HepG2 (cell line): ENCODE data around the gene ABCC1. TPM values are rescaled to one million over a fixed set of nuclear protein-coding genes. Genes with fewer than 3 reads are reported as not detected.
A peak's percentile ranks its signal among the peaks of the same experiment; 100 is the strongest.

Experiments used
- AHDC1 ChIP-seq: sonication (generic); formaldehyde crosslinking; IDR thresholded peaks from 2 replicates; pipeline ENCODE4 v1.5.1; 2020; ENCODE audit warnings: mild to moderate bottlenecking, missing genetic modification reagents, borderline replicate concordance
- CENPT ChIP-seq: sonication (generic); formaldehyde crosslinking; IDR thresholded peaks from 2 replicates; pipeline ENCODE4 v1.8.0; 2022; ENCODE audit warnings: low read depth, mild to moderate bottlenecking, moderate library complexity, missing genetic modification reagents
- KDM2A ChIP-seq: sonication (generic); formaldehyde crosslinking; IDR thresholded peaks from 2 replicates; pipeline ENCODE4 v1.4.0; 2020; ENCODE audit warnings: low read depth, missing genetic modification reagents, borderline replicate concordance
- LBX2 ChIP-seq: sonication (generic); formaldehyde crosslinking; IDR thresholded peaks from 2 replicates; pipeline ENCODE4 v1.5.0; 2020; ENCODE audit warnings: missing genetic modification reagents, mild to moderate bottlenecking, borderline replicate concordance
- NRL ChIP-seq: sonication (generic); formaldehyde crosslinking; IDR thresholded peaks from 2 replicates; pipeline ENCODE4 v1.5.0; 2020; ENCODE audit warnings: missing genetic modification reagents, mild to moderate bottlenecking, moderate library complexity, borderline replicate concordance
- PHF20 ChIP-seq: sonication (generic); formaldehyde crosslinking; IDR thresholded peaks from 2 replicates; pipeline ENCODE4 v1.5.0; 2020; ENCODE audit warnings: mild to moderate bottlenecking, missing genetic modification reagents
- TBP ChIP-seq: sonication (generic); formaldehyde crosslinking; IDR thresholded peaks from 2 replicates; pipeline ENCODE4 v1.5.0; 2020; ENCODE audit warnings: missing genetic modification reagents
- ZMAT5 ChIP-seq: sonication (generic); formaldehyde crosslinking; IDR thresholded peaks from 2 replicates; pipeline ENCODE4 v1.5.0; 2020; ENCODE audit warnings: mild to moderate bottlenecking, low read depth, missing genetic modification reagents, borderline replicate concordance
- ZNF207 ChIP-seq: fragments of 450-650 bp; IDR thresholded peaks from 2 replicates; pipeline ENCODE4 v1.6.1; 2016; ENCODE audit warnings: antibody characterized with exemption, borderline replicate concordance
- ZNF274 ChIP-seq: sonication (generic); formaldehyde crosslinking; IDR thresholded peaks from 2 replicates; pipeline ENCODE4 v1.5.1; 2020; ENCODE audit warnings: mild to moderate bottlenecking, missing genetic modification reagents
- ZNF30 ChIP-seq: sonication (generic); formaldehyde crosslinking; IDR thresholded peaks from 2 replicates; pipeline ENCODE4 v1.5.0; 2020; ENCODE audit warnings: mild to moderate bottlenecking, missing genetic modification reagents
- ZNF354B ChIP-seq: sonication (generic); formaldehyde crosslinking; IDR thresholded peaks from 2 replicates; pipeline ENCODE4 v1.8.0; 2022; ENCODE audit warnings: mild to moderate bottlenecking, missing genetic modification reagents
- ZNF382 ChIP-seq: sonication (generic); formaldehyde crosslinking; IDR thresholded peaks from 2 replicates; pipeline ENCODE4 v1.5.0; 2020; ENCODE audit warnings: missing genetic modification reagents, mild to moderate bottlenecking, borderline replicate concordance
- ZNF432 ChIP-seq: sonication (generic); formaldehyde crosslinking; IDR thresholded peaks from 2 replicates; pipeline ENCODE4 v1.5.0; 2020; ENCODE audit warnings: missing genetic modification reagents, mild to moderate bottlenecking, borderline replicate concordance
- ZNF564 ChIP-seq: sonication (generic); formaldehyde crosslinking; IDR thresholded peaks from 2 replicates; pipeline ENCODE4 v1.8.1; 2023; ENCODE audit warnings: mild to moderate bottlenecking, missing genetic modification reagents
- polyA plus RNA-seq, 8 experiments: library from polyadenylated mRNA; depleted of rRNA in 3 of 8; stranded (reverse) in 7 of 8; unstranded in 1 of 8; fragments of >200 nt; fragmentation: Illumina TruSeq in 4 of 8; extraction: Trizol in 4 of 8; gene quantifications; 2 replicates each; pipeline versions ENCODE4 v1.2.1 to v1.2.3, GENCODE V29; 2011 to 2016; ENCODE audit warnings: low read depth in 4 of 8, missing spikeins in 1 of 8, mixed read lengths in 1 of 8; ENCODE audit not compliant: insufficient read depth in 1 of 8
- total RNA-seq, 5 experiments: library from RNA; depleted of rRNA; stranded (reverse); fragments of >200 nt; fragmentation: Illumina TruSeq; extraction: Trizol; gene quantifications; 2 replicates each; pipeline ENCODE4 v1.2.3, GENCODE V29; 2016; ENCODE audit warnings: low read depth in 1 of 5
- TF ChIP-seq, protein P1 (sequence below): sonication (generic); IDR thresholded peaks from 2 replicates; pipeline ENCODE4 v1.6.1; 2016; ENCODE audit warnings: low read depth, borderline replicate concordance
- TF ChIP-seq, protein P2 (sequence below): sonication (generic); formaldehyde crosslinking; IDR thresholded peaks from 2 replicates; pipeline ENCODE4 v1.9.0; 2022; ENCODE audit warnings: missing genetic modification reagents, mild to moderate bottlenecking, borderline replicate concordance
- TF ChIP-seq, protein P3 (sequence below): sonication (generic); formaldehyde crosslinking; IDR thresholded peaks from 2 replicates; pipeline ENCODE4 v1.5.1; 2020; ENCODE audit warnings: missing genetic modification reagents, mild to moderate bottlenecking, borderline replicate concordance

ABCC1 gene
- total and polyA plus RNA-seq, 2 of the 13 experiments (the other 11 are each of a cell fraction or from before 2014, with no cell fraction given), result 13.0 to 30.6 TPM

- TF ChIP-seq AHDC1 (CRISPR knock-in tag), result no peak
- no peak for TF ChIP-seq ZNF382 (CRISPR knock-in tag)
- TF ChIP-seq, protein P1, sequence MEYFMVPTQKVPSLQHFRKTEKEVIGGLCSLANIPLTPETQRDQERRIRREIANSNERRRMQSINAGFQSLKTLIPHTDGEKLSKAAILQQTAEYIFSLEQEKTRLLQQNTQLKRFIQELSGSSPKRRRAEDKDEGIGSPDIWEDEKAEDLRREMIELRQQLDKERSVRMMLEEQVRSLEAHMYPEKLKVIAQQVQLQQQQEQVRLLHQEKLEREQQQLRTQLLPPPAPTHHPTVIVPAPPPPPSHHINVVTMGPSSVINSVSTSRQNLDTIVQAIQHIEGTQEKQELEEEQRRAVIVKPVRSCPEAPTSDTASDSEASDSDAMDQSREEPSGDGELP, result peak; percentile 95
- no peak for TF ChIP-seq ZNF354B (CRISPR knock-in tag)
- TF ChIP-seq ZNF30 (CRISPR knock-in tag), result no peak
- no peak for TF ChIP-seq ZMAT5 (CRISPR knock-in tag)
- TF ChIP-seq ZNF432, result no peak
- no peak for TF ChIP-seq LBX2 (CRISPR knock-in tag)
- no peak for TF ChIP-seq ZNF274 (CRISPR knock-in tag)
- no peak for TF ChIP-seq TBP (CRISPR knock-in tag)
- TF ChIP-seq, protein P2, sequence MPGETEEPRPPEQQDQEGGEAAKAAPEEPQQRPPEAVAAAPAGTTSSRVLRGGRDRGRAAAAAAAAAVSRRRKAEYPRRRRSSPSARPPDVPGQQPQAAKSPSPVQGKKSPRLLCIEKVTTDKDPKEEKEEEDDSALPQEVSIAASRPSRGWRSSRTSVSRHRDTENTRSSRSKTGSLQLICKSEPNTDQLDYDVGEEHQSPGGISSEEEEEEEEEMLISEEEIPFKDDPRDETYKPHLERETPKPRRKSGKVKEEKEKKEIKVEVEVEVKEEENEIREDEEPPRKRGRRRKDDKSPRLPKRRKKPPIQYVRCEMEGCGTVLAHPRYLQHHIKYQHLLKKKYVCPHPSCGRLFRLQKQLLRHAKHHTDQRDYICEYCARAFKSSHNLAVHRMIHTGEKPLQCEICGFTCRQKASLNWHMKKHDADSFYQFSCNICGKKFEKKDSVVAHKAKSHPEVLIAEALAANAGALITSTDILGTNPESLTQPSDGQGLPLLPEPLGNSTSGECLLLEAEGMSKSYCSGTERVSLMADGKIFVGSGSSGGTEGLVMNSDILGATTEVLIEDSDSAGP, result no peak; the same call in 1 of the 2 replicates
- TF ChIP-seq CENPT (CRISPR knock-in tag), result no peak
- TF ChIP-seq, protein P3, sequence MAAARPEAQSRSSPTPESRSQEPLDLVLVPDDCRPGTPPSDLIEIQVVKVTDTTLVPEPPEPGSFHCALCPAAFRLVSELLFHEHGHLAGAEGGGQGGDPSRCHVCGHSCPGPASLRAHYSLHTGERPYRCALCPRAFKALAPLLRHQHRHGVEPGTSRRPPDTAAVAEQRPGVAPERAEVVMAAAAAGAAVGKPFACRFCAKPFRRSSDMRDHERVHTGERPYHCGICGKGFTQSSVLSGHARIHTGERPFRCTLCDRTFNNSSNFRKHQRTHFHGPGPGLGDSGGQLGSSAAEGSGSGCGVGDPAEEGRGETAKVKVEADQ (CRISPR knock-in tag), result no peak
- peak; percentile 40; the same call in 1 of the 2 replicates for TF ChIP-seq KDM2A (CRISPR knock-in tag)
- TF ChIP-seq ZNF207, result no peak
- TF ChIP-seq NRL (CRISPR knock-in tag), result peak; percentile 74; the same call in 1 of the 2 replicates
- no peak for TF ChIP-seq PHF20 (CRISPR knock-in tag)
- no peak for TF ChIP-seq ZNF564 (CRISPR knock-in tag)
Observed at GRCh38 chr16:16021988-16022682, 72.7 kb downstream of the ABCC1 start (continued).
